GM23338 (cell line): ENCODE measurements around the gene OMP.

Experiments used
- EZH2 ChIP-seq: fragments of 200-600 bp; sonication (generic); IDR thresholded peaks from one replicate; pipeline ENCODE4 v1.8.0; 2017; ENCODE audit warnings: antibody characterized with exemption, mild to moderate bottlenecking, low read depth; ENCODE audit not compliant: unreplicated experiment
- POLR2AphosphoS5 ChIP-seq: IDR thresholded peaks from 2 replicates; pipeline ENCODE4 v1.6.1; 2016; ENCODE audit warnings: antibody characterized with exemption, low read depth
- TF ChIP-seq, protein P1 (sequence below), 2 experiments: fragments of 200-600 bp in 1 of 2; sonication (generic) in 1 of 2; conservative IDR thresholded peaks; 2 replicates each; pipeline versions ENCODE4 v1.5.1 to v1.6.1; 2016 to 2017; ENCODE audit warnings: antibody characterized with exemption in 2 of 2, low read depth in 2 of 2, mild to moderate bottlenecking in 2 of 2, moderate library complexity in 1 of 2
- TF ChIP-seq, protein P2 (sequence below): IDR thresholded peaks from 2 replicates; pipeline ENCODE4 v1.6.1; 2016; ENCODE audit warnings: antibody characterized with exemption

DNA sequence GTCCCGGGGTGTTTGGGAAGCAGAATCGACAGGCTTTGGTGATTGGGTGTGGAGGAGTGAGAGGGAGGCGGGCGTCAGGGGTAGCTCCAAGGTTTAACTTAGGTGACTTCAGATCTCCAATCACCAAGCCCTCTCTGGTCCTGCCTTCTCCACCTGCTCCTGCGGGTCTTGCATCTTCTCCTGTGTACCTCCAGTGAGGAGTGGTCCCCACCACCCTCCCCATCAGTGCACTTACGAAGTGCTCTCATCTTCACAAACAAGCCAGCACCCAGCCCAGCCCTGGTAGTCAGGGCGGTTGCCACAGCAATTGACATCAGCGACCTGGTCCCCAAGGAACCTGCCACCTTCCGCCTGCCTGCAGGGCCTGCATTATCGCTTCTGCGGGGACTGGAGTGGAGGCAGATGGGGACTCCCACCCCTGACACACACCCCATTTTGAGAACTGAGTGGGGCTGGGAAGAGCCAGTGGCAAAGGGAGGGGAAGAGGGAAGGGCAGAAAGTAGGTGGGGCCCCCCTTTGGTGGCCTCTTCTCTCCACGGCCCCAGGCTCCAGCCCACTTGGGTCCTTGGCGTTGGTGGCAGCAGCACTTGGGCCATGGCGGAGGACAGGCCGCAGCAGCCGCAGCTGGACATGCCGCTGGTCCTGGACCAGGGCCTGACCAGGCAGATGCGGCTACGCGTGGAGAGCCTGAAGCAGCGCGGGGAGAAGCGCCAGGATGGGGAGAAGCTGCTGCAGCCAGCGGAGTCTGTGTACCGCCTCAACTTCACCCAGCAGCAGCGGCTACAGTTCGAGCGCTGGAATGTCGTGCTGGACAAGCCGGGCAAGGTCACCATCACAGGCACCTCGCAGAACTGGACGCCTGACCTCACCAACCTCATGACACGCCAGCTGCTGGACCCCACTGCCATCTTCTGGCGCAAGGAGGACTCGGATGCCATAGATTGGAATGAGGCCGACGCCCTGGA, at the start of gene OMP:
- no peak for TF ChIP-seq POLR2AphosphoS5
- TF ChIP-seq, protein P1, sequence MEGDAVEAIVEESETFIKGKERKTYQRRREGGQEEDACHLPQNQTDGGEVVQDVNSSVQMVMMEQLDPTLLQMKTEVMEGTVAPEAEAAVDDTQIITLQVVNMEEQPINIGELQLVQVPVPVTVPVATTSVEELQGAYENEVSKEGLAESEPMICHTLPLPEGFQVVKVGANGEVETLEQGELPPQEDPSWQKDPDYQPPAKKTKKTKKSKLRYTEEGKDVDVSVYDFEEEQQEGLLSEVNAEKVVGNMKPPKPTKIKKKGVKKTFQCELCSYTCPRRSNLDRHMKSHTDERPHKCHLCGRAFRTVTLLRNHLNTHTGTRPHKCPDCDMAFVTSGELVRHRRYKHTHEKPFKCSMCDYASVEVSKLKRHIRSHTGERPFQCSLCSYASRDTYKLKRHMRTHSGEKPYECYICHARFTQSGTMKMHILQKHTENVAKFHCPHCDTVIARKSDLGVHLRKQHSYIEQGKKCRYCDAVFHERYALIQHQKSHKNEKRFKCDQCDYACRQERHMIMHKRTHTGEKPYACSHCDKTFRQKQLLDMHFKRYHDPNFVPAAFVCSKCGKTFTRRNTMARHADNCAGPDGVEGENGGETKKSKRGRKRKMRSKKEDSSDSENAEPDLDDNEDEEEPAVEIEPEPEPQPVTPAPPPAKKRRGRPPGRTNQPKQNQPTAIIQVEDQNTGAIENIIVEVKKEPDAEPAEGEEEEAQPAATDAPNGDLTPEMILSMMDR (conservative IDR thresholded peaks at IDR 0.05; ENCODE audit: low read depth in 2 of 2) = no peak
- TF ChIP-seq, protein P2, sequence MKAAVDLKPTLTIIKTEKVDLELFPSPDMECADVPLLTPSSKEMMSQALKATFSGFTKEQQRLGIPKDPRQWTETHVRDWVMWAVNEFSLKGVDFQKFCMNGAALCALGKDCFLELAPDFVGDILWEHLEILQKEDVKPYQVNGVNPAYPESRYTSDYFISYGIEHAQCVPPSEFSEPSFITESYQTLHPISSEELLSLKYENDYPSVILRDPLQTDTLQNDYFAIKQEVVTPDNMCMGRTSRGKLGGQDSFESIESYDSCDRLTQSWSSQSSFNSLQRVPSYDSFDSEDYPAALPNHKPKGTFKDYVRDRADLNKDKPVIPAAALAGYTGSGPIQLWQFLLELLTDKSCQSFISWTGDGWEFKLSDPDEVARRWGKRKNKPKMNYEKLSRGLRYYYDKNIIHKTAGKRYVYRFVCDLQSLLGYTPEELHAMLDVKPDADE = no peak
- no peak for TF ChIP-seq EZH2
